Daoy (cell line): ENCODE data around the gene FBXL19. TPM values are rescaled to one million over a fixed set of nuclear protein-coding genes. Genes with fewer than 3 reads are reported as not detected.

Experiments used
- DNase-seq: peaks from one replicate; pipeline ENCODE4 v3.0.0-alpha.2; 2015; ENCODE audit warnings: low read depth
- total RNA-seq: library from RNA; depleted of rRNA; stranded (reverse); fragments of >200 nt; shearing (Covaris generic); gene quantifications from 2 replicates; pipeline ENCODE4 v1.2.3, GENCODE V29; 2014

FBXL19 gene
- total RNA-seq, 1 experiment from 2014 or later, result 16.3 TPM

- DNase-seq, result no peak
These were observed 24.1 kb downstream of the FBXL19 start for GRCh38 chr16:30947541-30947858.

DNA sequence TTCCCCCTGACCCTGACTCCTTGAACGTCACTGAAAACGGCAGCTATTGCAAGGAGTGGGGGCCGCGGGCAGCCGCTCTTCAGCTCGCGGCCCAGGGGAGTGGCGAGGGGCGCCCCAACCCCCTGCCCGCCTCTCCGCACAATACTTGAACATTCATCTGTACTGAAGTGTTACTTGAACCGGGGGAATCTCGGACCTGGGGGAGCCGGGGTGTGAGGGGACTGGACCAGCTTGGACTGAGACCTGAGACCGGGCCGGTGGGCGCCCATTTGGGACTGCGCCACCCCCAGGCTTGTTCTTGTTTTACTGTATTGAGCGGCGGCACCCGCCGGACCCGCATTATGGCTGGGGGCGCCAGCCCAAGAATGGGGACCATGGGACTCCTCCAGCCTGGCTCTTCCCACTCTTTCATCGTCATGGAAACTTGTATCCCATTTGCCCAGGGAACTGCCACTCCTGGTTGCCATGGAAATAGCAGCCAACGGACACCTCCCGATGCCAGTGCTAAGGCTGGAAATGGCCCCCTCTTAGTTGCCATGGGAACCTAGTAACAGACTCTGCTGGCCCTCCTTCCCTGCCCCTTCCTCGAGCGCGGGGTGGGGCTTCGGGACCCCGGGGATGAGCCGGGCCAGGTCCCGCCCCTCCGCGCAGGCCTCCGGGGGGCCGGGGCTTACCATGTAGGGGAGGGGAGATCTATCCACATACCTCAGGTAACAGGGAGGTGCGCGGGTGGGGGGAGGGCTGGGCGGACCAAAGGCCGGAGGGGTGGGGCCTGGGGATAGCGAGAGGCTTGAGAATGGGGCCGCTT, 24.7 kb downstream of the FBXL19 start:
- DNase-seq, result peak; percentile 86

- DNase-seq, result peak; percentile 59
These were observed 25.6 kb downstream of the FBXL19 start, which contains the start of gene ORAI3 for GRCh38 chr16:30948667-30949649. ORAI3 (plus strand) TSS chr16:30949068; CDS start chr16:30949290, 222 bp downstream.

DNA sequence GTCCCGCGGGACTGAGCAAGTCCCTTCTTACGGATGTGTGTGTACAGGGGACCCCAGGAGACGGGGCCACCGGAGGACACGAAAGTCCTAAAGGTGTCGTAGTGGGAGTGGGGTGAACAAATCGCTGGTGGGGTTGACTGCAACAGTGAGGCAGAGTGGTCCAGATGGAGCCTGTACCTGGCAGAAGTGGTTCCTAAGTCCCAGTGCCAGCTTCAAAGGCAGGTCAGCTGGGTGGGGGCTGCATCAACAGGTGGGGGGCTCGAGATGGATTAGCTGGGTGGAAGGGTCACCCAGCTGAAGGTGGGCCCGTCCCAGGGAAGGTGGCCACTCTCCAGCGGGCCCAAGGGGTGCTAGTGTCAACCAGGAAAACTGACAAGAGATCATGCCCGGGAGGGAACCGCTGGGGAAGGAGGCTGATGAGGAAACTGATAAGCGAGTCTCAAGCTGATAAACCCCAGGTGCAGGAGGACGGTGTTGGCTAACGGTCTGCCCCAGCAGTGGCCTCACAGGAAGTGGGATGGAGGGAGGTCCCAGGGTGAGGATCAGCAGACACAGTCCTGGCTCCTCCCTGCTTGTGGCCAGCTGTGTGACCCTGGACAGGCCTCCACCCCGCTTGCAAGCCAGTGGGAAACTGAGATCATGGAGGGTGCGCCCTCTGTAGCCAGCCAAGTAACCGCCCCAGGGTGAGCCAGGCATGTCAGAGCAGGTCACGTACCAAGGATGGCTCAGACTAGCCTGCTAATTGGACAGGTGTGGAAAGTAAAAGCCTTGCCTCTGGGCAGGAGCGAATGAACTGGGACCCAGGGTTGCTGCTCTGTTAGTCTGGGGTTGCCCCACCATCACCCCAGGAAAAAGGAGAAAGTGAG, 26.5 kb downstream of the FBXL19 start:
- no peak for DNase-seq

DNA sequence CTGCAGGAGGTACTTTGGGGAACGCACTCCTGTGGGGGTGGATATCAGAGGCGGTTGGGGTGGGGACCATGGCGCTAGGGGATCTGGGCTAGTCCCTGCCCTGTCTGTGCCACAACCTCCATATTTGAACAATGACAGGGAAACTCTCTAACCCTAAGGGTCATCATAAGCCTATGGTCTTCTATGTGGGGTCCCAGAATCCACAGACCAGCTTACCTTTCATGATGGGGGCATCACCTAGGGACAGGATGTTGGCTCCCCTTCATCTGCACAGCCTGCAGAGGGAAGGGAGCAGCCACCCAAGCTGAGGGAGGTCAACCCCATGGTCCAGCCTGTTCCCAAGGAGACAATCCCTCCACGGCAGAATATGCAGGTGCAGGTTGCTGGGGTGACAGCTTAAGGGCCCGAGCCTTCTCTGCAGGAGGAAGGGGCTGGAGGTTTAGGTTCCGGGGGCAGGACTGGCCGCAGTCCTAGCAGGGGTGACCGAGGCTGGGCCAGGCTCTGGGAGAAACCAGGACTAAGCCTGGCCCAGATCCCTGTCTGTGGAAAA, 27.2 kb downstream of the FBXL19 start:
- DNase-seq, result no peak

GRCh38 chr16:30951193-30951592, 27.8 kb downstream of the FBXL19 start:
- no peak for DNase-seq

DNA sequence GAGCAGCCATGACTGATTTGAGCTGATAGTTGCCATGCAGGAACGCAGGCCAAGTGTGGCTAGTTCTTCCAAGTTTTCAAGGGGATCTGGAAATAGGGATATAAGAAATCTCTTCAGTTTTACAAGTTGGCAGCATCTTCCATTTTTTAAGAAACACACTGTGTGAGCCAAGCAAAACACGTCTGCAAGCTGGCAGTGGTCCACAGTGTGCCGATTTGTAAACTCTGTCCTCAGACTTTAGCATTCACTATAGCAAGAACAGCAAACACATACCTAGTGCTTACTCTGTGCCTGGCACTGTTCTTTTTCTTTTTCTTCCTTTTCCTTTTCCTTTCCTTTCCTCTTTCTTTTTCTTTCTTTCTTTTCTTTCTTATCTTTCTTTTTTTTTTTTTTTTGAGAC, 28.4 kb downstream of the FBXL19 start:
- no peak for DNase-seq

DNA sequence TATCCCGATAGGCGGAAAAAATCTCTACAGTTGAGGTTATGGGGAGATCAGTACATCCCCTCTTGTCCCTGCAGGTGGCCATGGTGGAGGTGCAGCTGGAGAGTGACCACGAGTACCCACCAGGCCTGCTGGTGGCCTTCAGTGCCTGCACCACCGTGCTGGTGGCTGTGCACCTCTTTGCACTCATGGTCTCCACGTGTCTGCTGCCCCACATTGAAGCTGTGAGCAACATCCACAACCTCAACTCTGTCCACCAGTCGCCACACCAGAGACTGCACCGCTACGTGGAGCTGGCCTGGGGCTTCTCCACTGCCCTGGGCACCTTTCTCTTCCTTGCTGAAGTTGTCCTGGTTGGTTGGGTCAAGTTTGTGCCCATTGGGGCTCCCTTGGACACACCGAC, 29.7 kb downstream of the FBXL19 start:
- no peak for DNase-seq

DNA sequence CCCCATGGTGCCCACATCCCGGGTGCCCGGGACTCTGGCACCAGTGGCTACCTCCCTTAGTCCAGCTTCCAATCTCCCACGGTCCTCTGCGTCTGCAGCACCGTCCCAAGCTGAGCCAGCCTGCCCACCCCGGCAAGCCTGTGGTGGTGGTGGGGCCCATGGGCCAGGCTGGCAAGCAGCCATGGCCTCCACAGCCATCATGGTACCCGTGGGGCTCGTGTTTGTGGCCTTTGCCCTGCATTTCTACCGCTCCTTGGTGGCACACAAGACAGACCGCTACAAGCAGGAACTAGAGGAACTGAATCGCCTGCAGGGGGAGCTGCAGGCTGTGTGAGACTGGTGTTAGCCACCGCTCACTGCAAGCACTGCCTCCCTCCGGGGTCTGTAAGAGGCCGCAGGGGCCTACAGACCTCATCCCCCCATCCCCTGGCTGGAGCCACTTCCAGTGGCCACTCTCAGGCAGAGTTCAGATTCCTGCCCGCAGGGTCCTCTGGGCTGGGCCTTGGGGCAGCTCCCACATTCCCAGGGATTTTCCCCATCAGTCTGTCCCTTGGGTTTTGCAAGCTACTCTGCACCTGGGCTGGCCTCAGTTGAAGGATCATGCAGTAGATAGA, 30.2 kb downstream of the FBXL19 start:
- DNase-seq, result peak; percentile 77

GRCh38 chr16:30954993-30955392, 31.6 kb downstream of the FBXL19 start:
- no peak for DNase-seq

GRCh38 chr16:30956601-30957455, 33.5 kb downstream of the FBXL19 start:
- peak; percentile 90 for DNase-seq

DNA sequence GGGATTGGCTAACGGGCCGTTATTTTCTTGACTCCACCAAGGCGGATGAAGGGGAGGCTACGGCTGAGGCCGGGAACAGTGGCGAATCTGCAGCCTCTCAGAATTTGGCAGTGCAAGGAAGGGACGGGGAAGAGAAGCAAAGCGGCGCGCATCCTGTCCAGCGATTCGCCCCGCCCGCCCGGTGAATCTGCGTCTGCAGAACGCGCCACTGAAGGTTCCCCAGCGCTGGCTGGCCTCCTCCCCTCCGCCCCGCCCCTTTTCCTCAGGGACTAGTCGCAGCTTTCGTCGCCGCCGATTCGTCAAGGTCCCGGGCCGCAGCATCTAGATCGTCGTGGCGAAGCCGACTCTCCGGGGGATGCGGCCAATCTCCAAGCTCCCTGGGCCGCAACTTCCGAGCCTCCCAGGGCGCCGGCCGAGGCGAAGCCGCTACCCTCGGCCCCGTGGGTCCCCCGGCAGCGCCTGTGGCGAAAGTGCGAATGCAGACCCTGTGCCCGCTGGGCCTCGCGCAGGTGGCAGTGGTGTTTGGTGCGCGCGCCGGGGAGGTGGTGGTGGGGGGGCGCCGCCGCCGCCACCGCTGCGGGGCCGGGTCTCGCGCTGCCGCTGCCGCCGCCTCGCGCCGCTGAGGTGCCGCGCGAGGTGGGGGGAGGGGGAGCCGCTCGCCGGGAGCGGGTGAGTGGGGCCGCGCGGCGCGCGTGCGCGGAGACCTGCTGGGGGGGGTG, 34.2 kb downstream of the FBXL19 start, which contains the start of gene SETD1A:
Gene SETD1A (plus strand): TSS at position 299 of the 719 bp plus-strand sequence. CDS start 978 bp downstream, outside the sequence.
- peak; percentile 96 for DNase-seq

DNA sequence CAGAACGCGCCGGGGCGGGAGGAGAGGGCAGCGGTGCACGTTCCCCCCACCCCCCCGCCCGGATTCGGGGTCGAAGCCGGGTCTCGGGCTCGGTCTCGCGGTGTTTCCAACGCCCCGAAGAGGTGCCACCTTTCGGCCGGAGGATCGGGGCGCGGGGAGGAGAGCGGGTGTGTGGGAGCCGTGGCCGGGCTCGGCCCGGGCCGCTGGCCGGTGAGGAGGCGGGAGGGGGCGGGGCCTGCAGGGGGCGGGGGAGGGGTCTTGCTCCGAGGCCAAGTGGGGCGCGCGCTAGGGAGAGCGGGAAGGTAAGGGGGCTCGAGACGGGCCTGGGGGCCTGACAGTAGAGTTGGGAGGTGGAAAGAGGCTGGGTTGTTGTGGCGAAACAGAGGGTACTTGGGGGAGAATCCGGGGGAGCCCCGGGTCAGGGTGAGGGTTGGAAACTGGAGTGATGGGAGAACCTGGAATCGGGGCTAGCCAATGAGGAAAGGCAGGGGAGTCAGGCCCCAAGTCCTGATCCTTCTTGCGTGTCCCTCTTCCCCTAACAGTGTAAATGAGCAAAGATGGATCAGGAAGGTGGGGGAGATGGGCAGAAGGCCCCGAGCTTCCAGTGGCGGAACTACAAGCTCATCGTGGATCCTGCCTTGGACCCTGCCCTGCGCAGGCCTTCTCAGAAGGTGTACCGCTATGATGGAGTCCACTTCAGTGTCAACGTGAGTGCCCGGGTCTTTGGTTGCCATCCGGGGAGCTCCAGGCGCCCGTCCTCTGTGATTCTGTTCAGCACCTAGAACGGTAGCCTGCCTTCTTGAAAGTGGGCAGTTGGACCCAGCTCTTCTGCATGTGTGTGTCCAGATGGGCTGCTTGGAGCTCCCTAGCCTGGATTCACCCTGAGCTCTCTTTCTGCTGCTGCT, 35.1 kb downstream of the FBXL19 start:
- DNase-seq, result peak; percentile 51

GRCh38 chr16:30961384-30961783, 38.0 kb downstream of the FBXL19 start:
- no peak for DNase-seq

GRCh38 chr16:30963925-30964511, 40.6 kb downstream of the FBXL19 start:
- DNase-seq, result no peak

- DNase-seq, result no peak
These were observed 41.3 kb downstream of the FBXL19 start for GRCh38 chr16:30964574-30965226.

DNA sequence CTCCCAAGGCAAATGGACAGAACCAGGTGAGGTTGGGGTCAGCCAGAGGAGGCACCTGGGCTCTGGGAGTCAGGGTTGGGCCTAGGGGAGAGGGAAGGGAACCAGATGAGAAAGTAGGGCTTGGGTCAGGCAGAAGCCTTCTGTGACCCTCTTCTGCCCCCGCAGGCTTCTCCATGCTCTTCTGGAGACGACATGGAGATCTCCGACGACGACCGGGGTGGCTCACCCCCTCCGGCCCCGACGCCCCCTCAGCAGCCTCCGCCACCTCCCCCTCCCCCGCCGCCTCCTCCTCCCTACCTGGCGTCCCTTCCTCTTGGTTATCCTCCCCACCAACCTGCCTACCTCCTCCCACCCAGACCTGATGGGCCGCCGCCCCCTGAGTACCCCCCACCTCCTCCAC, 42.1 kb downstream of the FBXL19 start:
- no peak for DNase-seq
